Measurements from ENCODE around the gene SNTB2.

DNA sequence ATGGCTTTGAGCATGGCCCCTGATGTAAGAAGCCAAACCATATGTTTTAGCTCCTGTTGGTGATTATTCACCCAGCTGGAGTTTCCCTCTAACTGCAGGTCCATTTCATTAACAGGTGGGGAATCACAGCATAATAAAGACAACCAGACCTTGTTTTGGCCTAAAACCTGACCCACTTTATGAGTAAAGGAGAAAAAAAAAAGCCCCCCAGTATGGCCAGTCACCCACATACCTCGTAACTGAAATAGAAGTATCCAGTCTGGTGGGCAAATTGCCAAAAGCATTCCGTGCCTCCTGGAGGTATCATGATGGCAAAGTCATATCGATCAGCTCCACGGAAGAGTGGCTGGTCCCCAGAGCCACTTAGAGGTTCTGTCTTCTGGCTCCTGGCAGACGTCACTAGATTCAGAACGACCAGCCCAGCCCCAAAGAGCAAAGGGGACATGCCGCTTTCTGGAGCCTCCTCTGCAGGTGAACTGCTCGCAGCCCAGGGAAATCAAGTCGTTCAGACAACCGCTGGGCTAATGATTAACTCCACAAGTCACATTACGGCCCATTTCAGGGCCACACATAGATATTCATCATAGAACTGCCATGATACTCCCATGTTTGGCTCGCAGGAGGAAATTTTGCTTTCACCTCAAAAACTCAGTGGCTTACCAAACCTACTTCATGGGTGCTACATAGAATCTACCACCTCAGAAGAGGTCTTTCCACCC lies 164.5 kb downstream of the SNTB2 start, which contains the start of gene TMED6:
- TF ChIP-seq TAF1 (IDR thresholded peaks at IDR 0.05; ENCODE audit: borderline replicate concordance, low read depth, low read length) (no peak), POLR2A (IDR thresholded peaks at IDR 0.05; ENCODE audit: low read depth, low read length) (no peak)

All from GM12892 (cell line).